Endothelial cell (in vitro differentiated cells): Measurements from ENCODE around the gene STAT4. TPM values are rescaled to one million over a fixed set of nuclear protein-coding genes. Genes with fewer than 3 reads are reported as not detected.

Experiments
- DNase-seq: peaks from one replicate; pipeline ENCODE4 v3.0.0; 2021; ENCODE audit warnings: low spot score
- H3K27ac Mint-ChIP-seq: one replicate; pipeline ENCODE4 v1.8.0; 2021; ENCODE audit warnings: mixed read lengths, inconsistent platforms; ENCODE audit not compliant: unreplicated experiment
- H3K27me3 Mint-ChIP-seq: one replicate; pipeline ENCODE4 v1.8.0; 2021; ENCODE audit warnings: mild to moderate bottlenecking, moderate library complexity, mixed read lengths, inconsistent platforms; ENCODE audit not compliant: unreplicated experiment
- H3K36me3 Mint-ChIP-seq: one replicate; pipeline ENCODE4 v1.8.0; 2021; ENCODE audit warnings: mild to moderate bottlenecking, low read depth, mixed read lengths, inconsistent platforms; ENCODE audit not compliant: unreplicated experiment
- H3K4me1 Mint-ChIP-seq: one replicate; pipeline ENCODE4 v1.8.0; 2021; ENCODE audit warnings: mild to moderate bottlenecking, mixed read lengths, inconsistent platforms; ENCODE audit not compliant: unreplicated experiment
- H3K4me3 Mint-ChIP-seq: one replicate; pipeline ENCODE4 v1.8.0; 2021; ENCODE audit warnings: mild to moderate bottlenecking, mixed read lengths, inconsistent platforms; ENCODE audit not compliant: unreplicated experiment
- H3K9me3 Mint-ChIP-seq: one replicate; pipeline ENCODE4 v1.8.0; 2021; ENCODE audit warnings: mixed read lengths, inconsistent platforms; ENCODE audit not compliant: unreplicated experiment
- total RNA-seq: library from RNA; stranded (reverse); fragmentation: NEBNext Ultra II Directional; extraction: Animal tissue kit (Norgen Biotek cat#: 25700); gene quantifications from one replicate; pipeline ENCODE4 v1.2.1, GENCODE V29; 2021; ENCODE audit not compliant: unreplicated experiment
- TF ChIP-seq, protein P1 (sequence below): fragments of 200-600 bp; sonication (generic); IDR thresholded peaks from one replicate; pipeline ENCODE4 v1.5.0; 2021; ENCODE audit warnings: antibody characterized with exemption; ENCODE audit not compliant: unreplicated experiment

The STAT4 gene
- total RNA-seq, 1 donor from 2014 or later, result 1.1 TPM

DNA sequence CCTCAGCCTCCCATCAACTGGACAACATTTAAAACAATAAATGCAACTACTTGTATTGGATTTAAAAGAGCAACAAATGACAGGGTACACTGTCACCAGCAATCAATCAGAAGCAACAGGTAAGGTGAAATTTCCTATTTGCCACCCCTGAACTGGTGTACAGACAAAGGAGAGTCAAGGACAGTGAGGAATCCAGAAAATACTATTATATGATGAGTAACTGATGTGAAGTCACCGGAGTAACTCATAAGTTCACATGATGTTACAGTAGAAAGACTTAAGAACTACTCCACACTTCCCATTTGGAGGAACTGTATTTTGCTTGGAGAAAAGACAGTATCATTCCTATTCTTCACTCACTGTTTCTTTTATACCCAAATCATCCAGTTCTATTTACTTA lies 132.7 kb downstream of the STAT4 start:
- H3K4me1 Mint-ChIP-seq, result no peaks in the 10 kb centered on the region
- no peaks in the 10 kb centered on the region for H3K9me3 Mint-ChIP-seq
- H3K27ac Mint-ChIP-seq, result no peak overlapping the region
- peaks cover 2% of the 10 kb centered on the region for H3K27me3 Mint-ChIP-seq
- DNase-seq, result no peak
- H3K4me3 Mint-ChIP-seq, result no peak overlapping the region
- TF ChIP-seq, protein P1, sequence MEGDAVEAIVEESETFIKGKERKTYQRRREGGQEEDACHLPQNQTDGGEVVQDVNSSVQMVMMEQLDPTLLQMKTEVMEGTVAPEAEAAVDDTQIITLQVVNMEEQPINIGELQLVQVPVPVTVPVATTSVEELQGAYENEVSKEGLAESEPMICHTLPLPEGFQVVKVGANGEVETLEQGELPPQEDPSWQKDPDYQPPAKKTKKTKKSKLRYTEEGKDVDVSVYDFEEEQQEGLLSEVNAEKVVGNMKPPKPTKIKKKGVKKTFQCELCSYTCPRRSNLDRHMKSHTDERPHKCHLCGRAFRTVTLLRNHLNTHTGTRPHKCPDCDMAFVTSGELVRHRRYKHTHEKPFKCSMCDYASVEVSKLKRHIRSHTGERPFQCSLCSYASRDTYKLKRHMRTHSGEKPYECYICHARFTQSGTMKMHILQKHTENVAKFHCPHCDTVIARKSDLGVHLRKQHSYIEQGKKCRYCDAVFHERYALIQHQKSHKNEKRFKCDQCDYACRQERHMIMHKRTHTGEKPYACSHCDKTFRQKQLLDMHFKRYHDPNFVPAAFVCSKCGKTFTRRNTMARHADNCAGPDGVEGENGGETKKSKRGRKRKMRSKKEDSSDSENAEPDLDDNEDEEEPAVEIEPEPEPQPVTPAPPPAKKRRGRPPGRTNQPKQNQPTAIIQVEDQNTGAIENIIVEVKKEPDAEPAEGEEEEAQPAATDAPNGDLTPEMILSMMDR, result no peak
- H3K36me3 Mint-ChIP-seq, result no peaks in the 10 kb centered on the region

DNA sequence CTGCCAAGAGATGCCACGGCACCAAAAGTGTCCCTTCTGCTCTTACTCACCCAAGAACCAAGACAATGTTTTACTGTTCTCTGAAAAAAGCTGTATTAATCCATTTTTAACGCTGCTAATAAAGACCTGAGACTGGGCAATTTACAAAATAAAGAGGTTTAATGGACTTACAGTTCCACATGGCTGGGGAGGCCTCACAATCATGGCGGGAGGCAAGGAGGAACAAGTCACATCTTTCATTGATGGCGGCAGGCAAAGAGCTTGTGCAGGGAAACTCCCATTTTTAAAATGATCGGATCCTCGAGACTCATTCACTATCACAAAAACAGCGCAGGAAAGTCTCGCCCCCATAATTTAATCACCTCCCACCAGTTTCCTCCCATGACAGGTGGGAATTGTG lies 135.0 kb downstream of the STAT4 start:
- Mint-ChIP-seq H3K9me3 (no peaks in the 10 kb centered on the region), H3K4me3 (no peak overlapping the region), H3K27ac (no peak overlapping the region), H3K27me3 (peaks cover 2% of the 10 kb centered on the region), H3K36me3 (no peaks in the 10 kb centered on the region), H3K4me1 (no peaks in the 10 kb centered on the region)
- TF ChIP-seq, protein P1, result no peak
- no peak for DNase-seq

DNA sequence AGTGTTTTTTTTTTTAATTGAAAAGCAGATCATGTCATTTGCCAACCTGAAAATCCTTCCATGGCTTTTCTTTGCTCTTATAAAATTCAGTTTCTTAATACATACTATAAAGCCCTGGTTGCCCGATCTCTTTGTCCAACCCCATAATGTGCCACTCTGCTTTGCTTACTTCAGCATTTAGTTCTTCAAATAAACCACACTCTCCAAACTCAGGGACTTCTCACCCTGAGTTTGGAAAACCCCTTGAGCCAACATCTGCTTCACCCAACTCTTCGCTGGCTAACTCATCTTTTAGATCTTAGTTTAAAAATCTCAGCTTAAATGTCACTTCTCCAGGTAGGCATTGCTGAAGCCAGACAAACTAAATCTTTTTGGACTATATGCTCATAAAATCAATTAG lies 135.6 kb downstream of the STAT4 start:
- no peak for DNase-seq
- peaks cover 2% of the 10 kb centered on the region for H3K27me3 Mint-ChIP-seq

DNA sequence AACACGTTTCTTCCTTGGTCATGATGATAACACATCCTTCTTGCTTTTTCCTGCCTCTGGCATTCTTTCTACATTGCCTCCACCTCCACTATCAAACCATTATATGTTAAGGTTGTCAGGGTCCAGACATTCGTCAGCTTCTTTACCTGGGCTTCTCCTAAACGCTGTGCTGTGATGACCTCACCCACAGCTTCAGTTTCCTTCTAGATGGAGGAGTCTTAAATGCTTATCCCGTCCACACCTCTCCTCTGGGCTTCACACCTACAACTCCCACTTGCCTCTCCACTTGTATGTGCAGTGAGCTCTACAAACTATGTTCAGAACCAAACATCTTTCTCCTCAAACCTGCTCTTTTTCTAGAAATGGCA lies 136.2 kb downstream of the STAT4 start:
- TF ChIP-seq, protein P1, result no peak
- H3K4me3 Mint-ChIP-seq, result no peak overlapping the region
- H3K36me3 Mint-ChIP-seq, result no peaks in the 10 kb centered on the region
- H3K27me3 Mint-ChIP-seq, result peaks cover 2% of the 10 kb centered on the region
- no peaks in the 10 kb centered on the region for H3K9me3 Mint-ChIP-seq
- no peak overlapping the region for H3K27ac Mint-ChIP-seq
- DNase-seq, result no peak
- H3K4me1 Mint-ChIP-seq, result no peaks in the 10 kb centered on the region

More for the DNA sequence above, 135.6 kb downstream of the STAT4 start:
- TF ChIP-seq, protein P1, result no peak
- Mint-ChIP-seq H3K27ac (no peak overlapping the region), H3K4me3 (no peak overlapping the region), H3K9me3 (no peaks in the 10 kb centered on the region), H3K4me1 (no peaks in the 10 kb centered on the region), H3K36me3 (no peaks in the 10 kb centered on the region)

DNA sequence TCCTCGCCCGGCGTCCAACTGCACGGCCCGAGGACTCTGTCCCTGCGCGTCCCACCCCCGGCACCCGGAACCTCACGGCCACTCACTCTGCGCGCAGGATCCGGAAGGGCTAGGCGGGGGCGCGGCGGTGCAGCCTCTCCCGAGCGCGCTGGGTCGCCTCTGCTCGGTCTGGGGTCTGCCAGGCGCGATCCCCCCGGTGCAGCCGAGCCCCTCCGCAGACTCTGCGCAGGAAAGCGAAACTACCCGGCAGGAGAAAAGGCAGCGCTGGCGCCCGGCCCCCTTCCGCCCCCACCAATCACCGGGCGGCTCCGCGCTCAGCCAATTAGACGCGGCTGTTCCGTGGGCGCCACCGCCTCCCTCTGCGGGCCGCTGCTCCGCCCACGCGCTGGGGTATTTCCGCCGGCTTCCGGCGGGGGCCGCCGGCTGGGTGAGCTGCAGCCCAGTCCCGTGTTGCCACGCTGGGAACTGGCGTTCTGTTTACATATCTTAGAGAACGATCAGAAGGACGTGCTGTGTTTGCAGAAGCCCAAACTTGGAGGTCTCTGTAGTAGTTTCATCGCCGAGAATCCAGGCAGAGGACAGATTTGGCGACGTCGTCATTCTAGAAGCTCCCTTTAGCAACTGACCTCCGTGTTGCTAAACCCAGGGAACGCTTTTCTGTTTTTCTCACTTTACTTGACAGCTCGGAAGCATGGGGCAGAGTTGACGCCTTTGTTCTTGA lies 136.7 kb downstream of the STAT4 start, which contains the start of gene STAT1:
Gene STAT1 (minus strand): TSS at position 240 of the 721 bp plus-strand sequence. CDS start 4,168 bp downstream, outside the sequence.
- no peak within 1 kb of the TSS for H3K4me3 Mint-ChIP-seq
- H3K4me1 Mint-ChIP-seq, result no peaks in the 10 kb centered on the region
- DNase-seq, result peak; percentile 95
- no peaks in the 10 kb centered on the region for H3K9me3 Mint-ChIP-seq
- TF ChIP-seq, protein P1, result peak; percentile 9
- peaks cover 2% of the 10 kb centered on the region for H3K27me3 Mint-ChIP-seq
- no peaks in the 10 kb centered on the region for H3K36me3 Mint-ChIP-seq
- no peak within 1 kb of the TSS for H3K27ac Mint-ChIP-seq
